Mononuclear cell (primary cell): Measurements from ENCODE around the gene GABRB3. TPM values are rescaled to one million over a fixed set of nuclear protein-coding genes. Genes with fewer than 3 reads are reported as not detected.

Experiments used
- H3K27me3 ChIP-seq: 2 replicates; pipeline ENCODE4 v1.6.0; 2011; ENCODE audit warnings: low read length, control low read depth; ENCODE audit not compliant: insufficient read depth
- H3K4me1 ChIP-seq: 2 replicates; pipeline ENCODE4 v1.5.1; 2011; ENCODE audit warnings: mild to moderate bottlenecking, low read length, control low read depth; ENCODE audit not compliant: insufficient read depth
- H3K4me3 ChIP-seq: 2 replicates; pipeline ENCODE4 v1.5.1; 2011; ENCODE audit warnings: mild to moderate bottlenecking, low read length, moderate library complexity
- H3K9me3 ChIP-seq: 2 replicates; pipeline ENCODE4 v1.5.1; 2011; ENCODE audit warnings: low read depth, mild to moderate bottlenecking, control low read depth, low read length
- total RNA-seq: library from RNA; depleted of rRNA; stranded (reverse); fragments of >200 nt; gene quantifications from one replicate; pipeline ENCODE4 v1.2.3, GENCODE V29; 2012

GABRB3 gene
- total RNA-seq, 1 donor = 0.10 TPM

DNA sequence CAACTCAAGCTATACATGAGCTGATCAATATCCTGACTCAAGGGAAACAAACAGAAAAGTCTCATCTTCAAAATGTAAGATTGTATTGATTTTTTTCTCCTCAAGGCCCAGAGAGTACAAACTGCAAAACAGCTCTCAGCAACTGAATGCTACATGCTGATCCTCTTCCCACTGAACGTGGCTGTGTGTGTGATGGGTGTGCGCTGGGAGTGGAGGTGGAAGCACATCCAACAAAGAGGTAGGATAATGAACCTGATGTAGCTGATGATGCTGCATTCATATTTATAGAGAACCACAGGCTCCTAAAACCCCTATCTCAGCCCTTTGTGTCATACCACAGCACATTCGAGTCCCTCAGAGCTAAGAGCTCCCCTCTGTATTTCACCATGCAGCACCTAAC is 56.8 kb downstream of the GABRB3 start:
- H3K9me3 ChIP-seq = no peaks in the 10 kb centered on the region
- H3K4me1 ChIP-seq = no peaks in the 10 kb centered on the region
- no peaks in the 10 kb centered on the region for H3K27me3 ChIP-seq
- no peak overlapping the region for H3K4me3 ChIP-seq

DNA sequence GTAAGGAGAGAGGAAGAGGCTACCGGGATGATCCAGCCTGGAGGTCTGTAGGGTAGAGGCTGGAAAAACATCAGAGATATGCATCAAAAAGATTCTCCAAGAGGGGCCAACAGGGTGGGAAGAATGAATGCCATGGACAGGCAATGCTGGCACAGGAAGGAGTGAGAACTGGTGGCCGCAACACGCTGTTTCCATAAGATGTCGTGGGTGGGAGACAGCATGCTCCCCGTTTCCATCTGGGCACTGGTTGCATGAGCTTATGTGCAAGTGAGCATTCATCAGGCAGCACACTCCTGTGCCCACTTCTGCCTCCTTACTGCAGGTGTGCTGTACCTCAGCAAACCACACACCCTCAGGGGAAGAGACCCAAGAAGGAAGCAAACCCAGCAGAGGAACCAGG is 59.4 kb downstream of the GABRB3 start:
- Histone ChIP-seq H3K4me1 (no peaks in the 10 kb centered on the region), H3K27me3 (no peaks in the 10 kb centered on the region), H3K4me3 (no peak overlapping the region), H3K9me3 (no peaks in the 10 kb centered on the region)

DNA sequence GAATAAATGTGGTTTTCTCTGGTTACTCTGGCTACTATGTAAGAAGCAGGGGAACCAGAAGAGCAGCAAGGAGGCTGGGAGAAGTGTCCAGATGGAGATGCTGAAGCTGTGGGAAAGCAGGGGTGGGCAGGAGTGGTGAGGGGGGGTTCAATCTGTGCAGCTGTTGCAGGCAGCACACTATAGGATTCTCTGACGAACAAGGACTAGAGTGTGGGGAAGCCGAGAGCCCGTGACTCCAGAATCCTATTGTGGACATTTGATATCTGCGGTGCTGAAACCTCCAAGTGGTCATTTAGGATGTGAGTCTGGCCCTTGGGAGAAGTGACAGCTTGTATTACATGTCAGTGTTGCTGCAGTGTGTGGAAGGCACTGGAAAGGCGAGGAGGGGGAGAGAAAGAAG is 60.5 kb downstream of the GABRB3 start:
- Histone ChIP-seq H3K9me3 (no peaks in the 10 kb centered on the region), H3K27me3 (no peaks in the 10 kb centered on the region), H3K4me3 (no peak overlapping the region), H3K4me1 (no peaks in the 10 kb centered on the region)

DNA sequence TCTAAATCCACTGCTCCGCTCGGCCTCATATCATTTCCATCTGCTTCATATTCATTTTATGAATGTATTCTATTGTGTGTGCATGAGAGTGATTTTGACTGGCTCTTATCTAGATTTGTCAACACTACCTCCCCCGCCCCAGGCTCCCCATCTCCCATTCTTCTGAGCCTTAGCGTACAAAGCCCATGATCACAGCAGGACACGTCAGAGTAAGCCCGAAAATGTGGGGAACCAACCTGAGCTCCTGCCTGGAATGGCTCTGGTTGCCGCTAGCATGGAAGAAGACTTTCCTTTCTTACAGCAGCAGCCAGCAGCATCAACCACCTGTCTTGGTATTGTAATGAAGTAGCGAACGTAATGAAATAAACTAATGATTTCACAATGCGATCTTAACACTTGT is 61.4 kb downstream of the GABRB3 start:
- H3K9me3 ChIP-seq = no peaks in the 10 kb centered on the region
- H3K27me3 ChIP-seq = no peaks in the 10 kb centered on the region
- H3K4me3 ChIP-seq = no peak overlapping the region

DNA sequence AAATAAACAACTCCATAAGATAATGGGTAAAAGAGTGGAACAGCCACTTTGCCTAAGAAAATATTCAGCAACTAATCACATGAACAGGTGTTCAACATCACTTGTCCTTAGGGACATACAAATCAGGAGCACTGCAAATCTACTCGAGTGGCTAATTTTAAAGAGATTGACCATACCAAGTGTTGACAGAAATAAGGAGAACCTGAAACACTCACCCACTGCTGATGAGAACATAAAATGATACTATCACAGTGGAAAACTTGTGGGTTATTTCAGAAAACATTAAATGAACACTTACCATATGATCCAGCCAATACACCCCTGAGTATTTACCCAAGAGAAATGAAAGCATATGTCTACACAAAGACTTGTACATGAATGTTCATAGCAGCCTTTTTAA is 70.5 kb downstream of the GABRB3 start:
- Histone ChIP-seq H3K27me3 (no peaks in the 10 kb centered on the region), H3K9me3 (no peaks in the 10 kb centered on the region), H3K4me3 (no peak overlapping the region), H3K4me1 (no peaks in the 10 kb centered on the region)

More for the DNA sequence above, 61.4 kb downstream of the GABRB3 start:
- H3K4me1 ChIP-seq = no peaks in the 10 kb centered on the region

GRCh38 chr15:26698555-26698954 is 74.3 kb downstream of the GABRB3 start:
- Histone ChIP-seq H3K4me1 (no peaks in the 10 kb centered on the region), H3K4me3 (no peak overlapping the region), H3K27me3 (no peaks in the 10 kb centered on the region), H3K9me3 (peaks cover 9% of the 10 kb centered on the region)

- no peaks in the 10 kb centered on the region for H3K4me1 ChIP-seq
- H3K9me3 ChIP-seq = peaks cover 9% of the 10 kb centered on the region
- no peak overlapping the region for H3K4me3 ChIP-seq
- no peaks in the 10 kb centered on the region for H3K27me3 ChIP-seq
Measured at GRCh38 chr15:26697913-26698312, 75.0 kb downstream of the GABRB3 start.

DNA sequence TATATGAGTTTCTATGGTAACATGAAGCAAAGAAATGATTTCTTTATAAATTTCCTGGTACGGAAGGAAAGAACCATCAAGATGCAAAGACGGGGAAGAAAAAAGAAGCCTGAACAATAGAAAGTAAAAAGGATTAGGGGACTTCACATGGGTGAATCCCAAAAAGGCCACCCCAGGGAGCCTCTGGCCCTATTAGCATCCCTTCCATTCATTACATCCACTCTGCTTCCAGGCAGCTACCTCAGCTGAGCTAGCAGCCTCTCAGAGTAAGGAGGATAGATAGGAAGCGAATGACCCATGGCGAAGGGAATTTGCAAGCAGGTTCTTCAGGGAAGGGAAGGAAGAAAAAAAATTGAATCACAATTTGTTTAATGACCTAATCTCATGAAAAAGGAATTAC is 81.6 kb downstream of the GABRB3 start:
- Histone ChIP-seq H3K9me3 (peaks cover 9% of the 10 kb centered on the region), H3K4me3 (no peak overlapping the region), H3K27me3 (no peaks in the 10 kb centered on the region), H3K4me1 (no peaks in the 10 kb centered on the region)

GRCh38 chr15:26690778-26691177 is 82.1 kb downstream of the GABRB3 start:
- H3K9me3 ChIP-seq = peaks cover 9% of the 10 kb centered on the region
- no peaks in the 10 kb centered on the region for H3K4me1 ChIP-seq
- H3K27me3 ChIP-seq = no peaks in the 10 kb centered on the region
- no peak overlapping the region for H3K4me3 ChIP-seq

GRCh38 chr15:26689462-26689861 is 83.4 kb downstream of the GABRB3 start:
- peaks cover 6% of the 10 kb centered on the region for H3K9me3 ChIP-seq
- no peaks in the 10 kb centered on the region for H3K27me3 ChIP-seq
- no peak overlapping the region for H3K4me3 ChIP-seq
- H3K4me1 ChIP-seq = no peaks in the 10 kb centered on the region

DNA sequence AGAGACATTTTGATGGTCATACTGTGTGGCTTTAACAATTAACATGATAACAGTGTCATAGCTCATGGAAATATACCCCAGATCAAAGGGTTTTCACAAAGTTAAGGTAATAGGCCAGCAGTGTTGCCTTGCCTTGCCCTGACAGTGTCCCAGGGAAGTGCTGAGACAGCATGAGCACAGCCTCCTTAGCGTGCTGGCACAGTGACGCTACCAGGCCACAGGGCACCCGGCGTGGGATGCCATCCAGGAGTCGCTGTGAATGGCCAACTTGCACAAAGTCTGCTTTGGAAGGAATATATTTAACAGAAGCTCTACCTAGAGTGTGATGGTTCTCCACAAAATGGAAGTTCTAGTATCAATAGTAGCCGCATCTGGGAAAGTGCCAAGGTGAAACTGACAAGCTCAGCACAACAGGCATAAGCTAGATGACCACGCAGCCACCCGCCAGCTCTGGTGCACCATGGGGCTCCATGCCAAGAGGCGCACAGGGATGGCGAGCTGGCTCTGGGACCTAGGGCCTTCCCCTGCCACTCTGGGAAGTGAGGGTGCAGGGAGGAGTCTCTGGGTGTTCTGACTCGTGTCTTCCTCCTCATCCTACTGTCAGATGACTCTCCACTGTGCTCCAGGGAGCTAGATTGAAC is 86.2 kb downstream of the GABRB3 start:
- H3K4me3 ChIP-seq = no peak overlapping the region
- H3K9me3 ChIP-seq = no peaks in the 10 kb centered on the region
- H3K27me3 ChIP-seq = no peaks in the 10 kb centered on the region
- H3K4me1 ChIP-seq = no peaks in the 10 kb centered on the region

DNA sequence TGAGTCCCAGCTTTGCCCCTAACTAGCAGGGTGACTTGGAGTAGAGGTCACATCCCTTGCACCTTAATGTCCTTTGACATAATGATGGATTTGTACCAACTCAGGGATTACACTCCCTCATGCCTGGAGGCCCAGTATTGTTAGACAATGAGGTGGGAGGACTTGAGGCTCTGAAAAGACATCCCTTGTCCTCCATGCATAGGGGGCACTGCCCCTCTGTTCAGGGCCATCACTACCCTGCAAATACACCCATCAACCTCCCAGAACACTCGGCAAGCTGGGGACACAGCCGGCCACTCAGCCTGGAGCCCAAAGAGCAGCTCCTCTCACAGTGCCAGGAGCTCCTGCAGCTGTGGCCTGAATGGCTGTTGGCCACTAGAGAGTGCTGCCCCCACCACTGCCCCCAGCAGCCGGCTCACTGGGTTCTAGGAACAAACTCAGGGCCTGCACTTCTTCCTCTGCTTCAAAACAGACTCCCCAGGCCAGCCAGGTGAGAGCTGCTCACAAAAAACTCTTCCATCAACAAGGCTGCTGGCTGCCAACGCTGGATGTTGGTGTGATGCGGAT is 90.2 kb downstream of the GABRB3 start:
- H3K27me3 ChIP-seq = no peaks in the 10 kb centered on the region
- no peaks in the 10 kb centered on the region for H3K9me3 ChIP-seq
- no peak overlapping the region for H3K4me3 ChIP-seq

GRCh38 chr15:26679927-26680326 is 92.9 kb downstream of the GABRB3 start:
- Histone ChIP-seq H3K9me3 (no peaks in the 10 kb centered on the region), H3K4me3 (no peak overlapping the region), H3K4me1 (no peaks in the 10 kb centered on the region), H3K27me3 (no peaks in the 10 kb centered on the region)

More for the DNA sequence above, 90.2 kb downstream of the GABRB3 start:
- H3K4me1 ChIP-seq = no peaks in the 10 kb centered on the region

DNA sequence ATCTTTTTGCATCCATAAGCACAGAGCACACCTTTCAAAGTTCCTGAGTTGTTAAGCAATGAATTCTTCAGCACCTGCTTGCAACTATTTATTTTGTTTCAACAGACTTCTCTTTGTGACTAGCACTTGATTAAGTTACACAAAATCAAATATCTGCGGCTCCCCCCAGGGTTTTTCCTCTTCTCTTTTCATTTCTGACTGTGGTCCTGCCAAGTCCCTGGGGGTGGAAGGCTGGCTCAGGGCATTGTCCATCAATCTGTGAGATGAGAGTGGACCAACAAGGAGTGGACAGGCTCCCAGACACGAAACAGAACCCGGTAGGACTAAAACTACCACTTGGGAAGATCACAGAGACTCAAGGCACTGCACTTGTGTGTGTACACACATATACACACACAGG is 96.8 kb downstream of the GABRB3 start:
- Histone ChIP-seq H3K4me1 (no peaks in the 10 kb centered on the region), H3K4me3 (no peak overlapping the region), H3K27me3 (no peaks in the 10 kb centered on the region), H3K9me3 (no peaks in the 10 kb centered on the region)

- Histone ChIP-seq H3K4me3 (no peak overlapping the region), H3K9me3 (no peaks in the 10 kb centered on the region), H3K27me3 (no peaks in the 10 kb centered on the region), H3K4me1 (no peaks in the 10 kb centered on the region)
Measured at GRCh38 chr15:26674467-26674866, 98.4 kb downstream of the GABRB3 start.

DNA sequence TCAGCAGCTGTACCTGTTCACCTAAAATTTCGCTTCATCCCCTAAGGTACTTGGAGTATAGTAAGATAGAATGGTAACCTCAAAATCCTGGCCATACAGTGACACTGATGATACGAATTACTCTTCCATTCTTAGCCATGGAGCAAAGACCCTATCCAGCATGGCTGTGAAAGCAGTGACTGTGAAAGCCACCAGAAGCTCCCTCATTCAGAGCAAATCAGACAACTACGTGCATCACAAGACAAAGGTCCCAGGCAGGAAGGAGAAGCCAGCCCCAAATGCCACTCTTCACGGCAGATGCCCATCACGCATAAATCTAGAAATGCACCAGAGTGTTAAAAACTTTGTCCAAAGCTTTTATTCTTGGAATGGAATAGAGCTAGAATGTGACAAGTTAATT is 99.4 kb downstream of the GABRB3 start:
- no peaks in the 10 kb centered on the region for H3K4me1 ChIP-seq
- no peaks in the 10 kb centered on the region for H3K27me3 ChIP-seq
- no peak overlapping the region for H3K4me3 ChIP-seq
- H3K9me3 ChIP-seq = no peaks in the 10 kb centered on the region
